GM19468 (cell line): ENCODE data around the gene FMN2.

ENCODE experiments used
- ATAC-seq: cut with Tn5 transposase; IDR thresholded peaks from one replicate; pipeline ENCODE4 v1.9.1; 2021; ENCODE audit warnings: mild to moderate bottlenecking, moderate library complexity, moderate number of reproducible peaks; ENCODE audit not compliant: unreplicated experiment; ENCODE audit errors: extremely low read depth

The FMN2 gene

DNA sequence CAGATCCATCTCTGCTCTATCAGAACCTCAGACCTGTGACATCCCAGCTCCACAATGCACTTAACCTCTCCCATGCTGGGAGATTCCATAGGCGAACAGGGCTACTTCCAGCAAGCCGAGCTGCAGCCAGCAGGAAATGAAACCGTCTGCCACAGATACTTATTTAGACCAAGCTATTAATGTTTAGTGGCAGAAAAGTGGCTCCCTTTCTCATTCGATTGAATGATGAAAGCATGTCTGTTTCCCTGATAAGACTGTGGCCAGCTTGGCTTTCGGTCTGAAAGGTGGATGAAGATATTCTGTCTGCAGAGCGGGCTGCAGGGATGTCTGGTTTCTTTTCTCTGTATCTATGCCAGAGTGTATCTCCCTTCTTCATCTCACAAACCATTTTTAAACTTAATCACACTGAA lies 373.9 kb downstream of the FMN2 start:
- ATAC-seq = no peak

- ATAC-seq = no peak
Measured at GRCh38 chr1:240466509-240466908, 374.8 kb downstream of the FMN2 start.

GRCh38 chr1:240467895-240468294 lies 376.2 kb downstream of the FMN2 start:
- no peak for ATAC-seq

DNA sequence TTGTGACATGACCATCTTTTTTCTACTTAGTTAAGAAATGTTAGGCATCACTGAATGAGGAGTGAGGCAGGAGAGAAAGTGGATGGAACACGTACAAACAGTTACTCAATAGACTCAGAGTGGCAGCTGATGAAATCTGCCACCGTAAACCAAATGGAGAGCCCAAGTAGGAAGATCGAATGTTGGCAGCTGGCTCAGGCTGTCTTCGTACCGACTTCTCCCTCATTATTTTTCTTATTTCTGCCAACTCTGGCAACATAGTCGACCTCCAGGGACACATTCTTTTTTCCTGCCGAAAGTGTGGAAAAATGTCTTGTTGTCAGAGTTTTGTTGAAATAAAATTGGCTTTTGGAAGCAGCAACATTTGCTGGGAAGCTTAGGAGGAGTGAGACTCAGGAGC lies 377.0 kb downstream of the FMN2 start:
- ATAC-seq = no peak

DNA sequence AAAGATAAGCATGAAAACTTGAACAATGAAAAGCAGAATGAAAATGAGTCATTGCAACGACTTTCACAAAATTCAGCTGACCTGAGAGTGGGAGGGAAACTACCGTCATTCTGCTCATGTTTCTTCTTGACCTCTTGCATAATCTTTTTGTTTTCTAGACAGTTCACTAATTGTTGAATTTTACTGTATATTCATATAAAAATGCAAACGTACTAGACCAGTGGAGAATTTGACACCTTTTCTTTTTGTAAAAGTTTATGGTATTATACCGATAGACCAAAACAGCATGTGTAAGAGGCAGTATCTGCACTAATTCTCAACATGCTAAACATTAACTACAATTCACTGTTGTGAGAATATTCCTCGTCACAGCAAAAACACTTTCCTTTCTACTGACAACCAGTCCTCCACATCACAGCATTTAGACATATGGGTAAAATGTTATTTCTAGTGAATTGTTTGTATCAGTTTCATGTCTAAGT lies 382.5 kb downstream of the FMN2 start:
- ATAC-seq = no peak

GRCh38 chr1:240475832-240476231 lies 384.1 kb downstream of the FMN2 start:
- no peak for ATAC-seq

GRCh38 chr1:240478536-240478935 lies 386.9 kb downstream of the FMN2 start:
- ATAC-seq = no peak

- ATAC-seq = no peak
Measured at GRCh38 chr1:240484804-240485443, 393.2 kb downstream of the FMN2 start.

DNA sequence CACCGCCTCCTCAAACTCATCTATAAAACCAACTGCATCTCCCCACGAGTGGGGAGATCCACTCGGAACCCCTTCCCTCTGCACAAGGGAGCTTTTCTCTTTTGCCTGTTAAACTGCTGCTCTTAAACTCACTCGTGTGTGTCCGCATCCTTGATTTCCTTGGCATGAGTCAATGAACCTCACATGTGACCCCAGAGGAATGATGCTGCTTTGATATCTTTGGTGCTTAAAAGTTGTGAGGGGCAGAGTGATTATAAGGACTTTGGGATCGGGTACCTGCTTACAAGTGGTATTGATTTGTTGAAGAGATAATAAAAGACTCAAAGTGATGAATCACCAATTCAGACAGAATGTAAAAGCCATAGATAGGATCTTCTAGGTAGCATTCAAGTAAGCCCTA lies 394.9 kb downstream of the FMN2 start:
- no peak for ATAC-seq

GRCh38 chr1:240487493-240487892 lies 395.8 kb downstream of the FMN2 start:
- no peak for ATAC-seq

DNA sequence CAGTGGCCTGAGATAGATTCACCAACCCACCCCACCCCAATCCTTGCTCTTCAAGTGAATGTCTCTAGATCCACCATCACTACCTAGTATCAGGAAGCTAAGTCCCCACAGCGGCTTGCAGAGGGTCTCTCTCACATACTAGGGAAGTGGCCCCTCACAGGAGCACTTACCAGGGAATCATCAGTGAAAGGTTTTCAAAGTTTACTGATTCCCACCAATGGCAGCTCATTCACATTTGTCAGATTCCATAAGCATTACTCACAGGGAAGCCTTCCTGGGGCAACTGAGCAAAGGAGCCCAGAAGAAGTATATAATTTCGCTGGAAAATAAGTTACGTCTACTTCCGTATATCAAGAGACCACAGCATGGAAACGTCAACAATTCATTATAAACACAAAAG lies 399.5 kb downstream of the FMN2 start:
- ATAC-seq = no peak

- ATAC-seq = no peak
Measured at GRCh38 chr1:240491796-240492195, 400.1 kb downstream of the FMN2 start.

DNA sequence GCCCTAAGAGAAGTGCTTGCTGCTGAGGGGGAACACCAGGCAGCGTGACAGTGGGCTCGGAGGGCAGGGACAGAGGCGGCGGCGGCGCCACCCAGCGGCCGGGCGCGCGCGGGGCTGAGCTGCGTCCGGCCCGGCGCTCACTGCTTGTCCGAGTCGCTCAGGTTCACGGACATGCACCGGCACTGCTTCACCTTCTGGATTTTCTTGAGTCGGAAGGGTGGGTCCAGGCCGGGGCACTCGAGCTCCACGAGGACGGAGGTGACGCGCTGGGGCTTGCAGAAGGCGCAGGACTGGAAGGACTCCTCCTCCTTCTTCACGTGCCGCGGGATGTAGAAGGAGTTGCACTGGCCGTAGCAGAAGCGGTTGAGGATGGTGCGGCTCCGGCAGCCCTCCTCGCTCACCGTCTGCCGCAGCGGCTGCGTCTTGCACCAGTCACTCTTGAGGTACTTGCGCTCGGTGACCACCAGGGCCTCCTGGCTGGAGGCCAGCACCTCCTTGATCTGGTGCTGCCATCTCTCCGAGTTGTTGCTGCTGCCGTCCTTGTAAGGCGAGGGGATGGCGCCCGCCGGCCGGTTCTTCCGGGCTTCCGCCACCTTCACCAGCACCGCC lies 401.3 kb downstream of the FMN2 start:
- ATAC-seq = no peak

- no peak for ATAC-seq
Measured at GRCh38 chr1:240495601-240496000, 403.9 kb downstream of the FMN2 start.

GRCh38 chr1:240496356-240496755 lies 404.7 kb downstream of the FMN2 start:
- ATAC-seq = no peak

- ATAC-seq = no peak
Measured at GRCh38 chr1:240496941-240497340, 405.3 kb downstream of the FMN2 start.

DNA sequence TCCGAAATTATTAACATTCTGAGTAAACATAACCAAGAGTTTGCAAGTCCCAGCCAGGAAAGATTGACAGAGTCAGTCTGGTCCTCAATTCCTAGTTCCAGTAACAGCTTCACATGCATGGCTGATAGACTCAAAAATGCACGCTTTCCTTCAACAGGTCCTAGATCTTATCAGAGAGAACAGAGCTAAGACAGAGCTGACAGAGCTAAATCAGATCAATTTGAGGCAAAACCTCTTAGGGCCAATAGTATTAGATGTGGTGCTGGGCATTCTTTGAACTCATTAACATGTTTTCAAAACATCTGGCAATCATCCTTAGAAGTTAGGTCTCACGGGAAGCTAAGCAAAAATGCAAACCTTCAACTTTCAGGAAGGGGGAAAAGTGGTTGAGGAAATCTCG lies 406.2 kb downstream of the FMN2 start:
- ATAC-seq = no peak

GRCh38 chr1:240498335-240498734 lies 406.7 kb downstream of the FMN2 start:
- no peak for ATAC-seq

GRCh38 chr1:240499012-240499411 lies 407.3 kb downstream of the FMN2 start:
- no peak for ATAC-seq

DNA sequence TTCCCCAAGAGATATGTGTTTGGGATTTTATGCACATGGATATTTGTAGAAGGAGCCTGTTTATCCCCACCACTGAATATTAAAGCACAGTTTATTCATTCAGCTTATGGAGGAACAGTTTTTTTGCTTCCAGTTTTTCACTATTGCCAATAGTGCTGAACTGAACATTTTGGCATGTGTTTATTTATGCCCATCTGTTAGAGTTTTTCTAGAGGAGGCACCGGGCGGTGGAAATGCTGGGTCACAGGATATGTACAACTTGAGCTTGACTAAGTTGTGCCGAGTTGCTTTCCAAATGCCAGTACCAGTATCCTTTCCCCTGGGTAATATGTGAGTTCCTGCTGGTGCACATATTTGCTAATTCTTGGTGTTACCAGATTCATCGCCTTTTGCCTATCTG lies 409.0 kb downstream of the FMN2 start:
- ATAC-seq = no peak

- no peak for ATAC-seq
Measured at GRCh38 chr1:240501115-240501514, 409.4 kb downstream of the FMN2 start.

DNA sequence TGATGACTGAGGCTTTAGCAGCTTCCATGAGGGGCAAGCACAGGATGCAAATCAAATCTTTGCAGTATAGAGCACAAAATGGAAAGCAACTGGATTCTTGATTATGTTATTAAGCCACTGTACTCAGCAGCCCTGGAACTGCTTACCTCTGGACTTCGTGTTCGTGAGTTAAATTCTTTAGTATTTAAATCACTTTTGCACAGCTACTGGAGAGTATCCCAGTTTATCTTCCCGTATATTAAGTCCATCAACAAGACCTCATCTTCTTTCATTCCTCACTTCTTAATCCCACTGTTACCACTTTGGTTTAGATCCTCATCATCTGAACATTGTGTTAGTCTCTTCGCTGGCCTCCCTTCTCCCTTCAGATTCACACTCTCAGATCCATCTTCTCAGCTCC lies 411.4 kb downstream of the FMN2 start:
- no peak for ATAC-seq
